ENCODE measurements around the gene MCFD2.

Gene MCFD2

DNA sequence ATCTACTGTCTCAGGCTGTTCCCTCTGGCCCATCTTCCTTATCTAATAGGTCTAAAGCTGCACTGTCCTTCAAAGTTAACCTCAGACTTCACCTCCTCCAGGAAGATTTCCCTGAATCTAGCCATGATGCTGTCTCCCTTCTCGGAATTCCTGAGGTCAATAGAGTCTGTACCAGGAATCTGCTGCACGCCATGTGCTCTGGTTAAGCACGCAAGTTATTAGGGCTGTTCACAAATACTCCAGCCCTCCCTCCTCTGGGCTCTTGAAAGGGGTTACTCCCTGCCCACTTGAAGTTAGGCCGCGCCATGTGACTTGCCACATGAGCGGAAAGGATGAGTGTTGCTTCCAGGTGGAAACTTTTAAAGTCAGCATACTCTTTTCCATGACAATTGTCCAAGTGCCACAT lies 43.6 kb downstream of the MCFD2 start:
- no peak for DNase-seq

DNA sequence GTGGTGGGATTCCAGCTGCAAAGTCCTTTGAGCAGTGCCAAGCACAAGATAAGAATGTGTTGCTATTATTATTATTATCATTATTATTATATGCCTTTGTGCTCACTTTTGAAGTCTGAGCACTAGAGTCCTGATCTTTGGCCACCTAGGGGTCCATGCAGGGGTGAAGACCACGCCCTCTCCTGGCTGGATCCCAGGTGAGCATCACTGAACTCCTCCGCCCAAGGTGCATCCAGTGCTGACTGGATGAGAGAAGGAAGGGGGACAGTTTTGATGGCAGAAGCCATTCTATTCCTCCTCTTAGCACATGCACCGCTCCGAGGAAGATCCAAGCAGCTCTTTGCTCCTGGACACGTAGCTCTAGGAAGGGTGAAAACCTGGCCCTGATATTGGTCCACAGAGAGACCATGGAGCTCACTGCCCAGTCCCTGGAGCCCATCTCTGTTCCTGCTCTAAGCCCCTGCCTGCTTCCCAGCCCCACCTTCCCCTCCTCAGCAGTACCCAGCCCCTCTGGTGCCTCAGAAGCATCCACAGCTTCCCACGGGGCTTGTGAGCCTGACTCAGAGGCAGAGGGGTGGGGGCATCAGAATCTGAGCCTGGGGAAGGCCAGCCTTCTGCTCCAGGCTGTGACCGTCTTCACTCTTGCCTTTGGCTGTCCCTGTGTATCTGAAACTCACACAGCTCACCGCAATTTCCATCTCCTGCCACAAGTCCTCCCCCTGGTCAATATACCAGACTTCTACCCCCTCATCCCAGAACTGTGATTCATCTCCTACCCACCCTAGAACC lies 45.4 kb downstream of the MCFD2 start:
- no peak for DNase-seq

DNA sequence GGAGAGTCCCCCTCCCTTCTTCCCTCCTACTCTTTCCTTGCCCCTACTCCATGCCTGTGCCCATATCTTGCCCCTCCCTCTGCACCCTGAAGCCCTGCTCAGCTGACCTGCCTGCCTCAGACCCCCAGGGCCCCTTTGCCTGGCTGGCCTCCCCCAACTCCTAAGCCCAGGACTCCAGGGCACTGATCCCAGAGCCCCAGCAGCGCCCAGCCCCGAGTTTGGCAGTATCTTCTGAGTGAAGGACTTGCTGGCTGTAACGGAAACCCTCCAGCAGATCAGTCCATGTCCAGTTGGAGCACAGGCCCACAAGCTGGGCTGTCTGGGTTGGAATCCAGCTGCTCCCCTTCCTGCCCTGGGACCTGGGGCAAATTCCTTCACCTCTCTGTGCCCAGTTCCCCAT lies 46.0 kb downstream of the MCFD2 start:
- no peak for DNase-seq

DNA sequence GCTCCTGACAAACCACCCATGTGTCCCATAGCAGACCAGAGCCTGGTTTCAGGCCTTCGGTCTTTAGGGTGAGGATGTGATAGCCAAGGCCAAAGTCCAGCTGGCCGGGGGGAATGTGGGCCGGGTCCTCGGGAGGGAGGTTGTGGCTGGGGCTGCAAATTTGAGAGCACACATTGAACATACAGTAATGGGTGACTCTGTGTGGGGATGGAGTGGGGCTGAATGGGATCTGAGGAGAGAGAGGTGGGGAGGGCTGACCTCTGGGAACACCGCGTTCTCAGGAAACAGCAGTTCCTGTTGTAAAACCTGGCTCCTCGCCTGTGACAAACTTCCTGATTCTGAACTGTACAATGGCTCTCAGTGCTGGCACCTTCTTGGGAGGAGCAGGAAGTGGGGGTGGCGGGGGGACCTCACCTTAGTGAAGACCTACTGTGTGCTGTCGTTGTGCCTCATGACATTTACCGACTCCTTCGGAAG lies 48.8 kb downstream of the MCFD2 start:
- no peak for DNase-seq

DNA sequence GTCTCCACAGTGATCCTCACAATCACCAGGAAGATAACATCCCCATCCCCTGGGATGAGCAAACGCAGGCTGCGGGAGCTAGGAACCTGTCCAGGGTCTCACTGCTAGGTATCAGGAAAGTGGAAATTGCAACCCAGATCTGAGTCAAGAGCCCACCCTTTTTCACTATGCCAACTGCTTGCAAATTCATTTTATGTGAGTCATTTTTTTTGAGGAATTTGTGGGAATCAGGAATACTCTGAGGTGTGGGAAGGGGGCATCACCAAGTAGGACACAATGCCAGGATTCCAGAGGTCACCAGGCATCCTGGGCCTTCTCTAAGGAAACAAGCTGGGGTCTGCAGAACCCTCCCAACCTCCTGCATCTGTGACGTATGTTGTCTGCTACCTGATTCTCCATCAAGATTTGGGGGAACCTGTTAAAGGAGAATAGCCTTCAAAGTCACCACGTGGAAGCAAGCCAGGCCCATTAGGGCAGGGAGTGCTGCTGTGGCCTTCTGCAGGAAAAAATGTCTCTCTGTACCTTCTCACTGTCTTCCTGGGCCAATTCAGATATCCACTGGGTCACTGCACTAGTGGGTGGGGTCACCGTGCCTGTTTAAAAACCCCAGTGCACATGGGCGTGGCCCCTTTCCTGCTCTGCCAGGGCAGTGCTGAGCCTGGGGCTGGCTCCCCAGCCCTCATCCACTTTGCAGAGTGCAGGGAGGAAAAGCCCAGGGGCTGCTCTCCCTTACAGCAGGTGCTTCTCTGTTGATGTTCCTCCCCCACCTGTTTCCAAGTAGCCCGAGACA lies 50.2 kb downstream of the MCFD2 start:
- DNase-seq = no peak

DNA sequence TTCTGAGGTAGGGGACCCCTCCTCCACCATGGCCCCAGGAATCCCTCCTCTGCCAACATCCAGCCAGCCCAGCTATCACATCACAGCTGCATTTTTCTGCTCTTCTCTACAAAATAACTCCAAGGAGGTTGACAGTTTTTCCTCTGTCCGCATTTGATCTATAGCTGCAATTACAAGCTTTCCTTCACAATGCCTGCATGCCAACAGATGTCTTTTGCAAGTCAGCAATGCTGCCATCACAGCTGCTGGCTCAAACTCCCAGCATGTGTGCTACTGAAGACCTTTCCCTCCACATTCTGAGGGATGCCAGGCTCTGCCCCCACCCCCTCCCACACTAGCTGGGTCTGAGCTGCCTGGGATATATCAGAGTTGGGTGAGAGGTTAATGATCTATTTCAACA lies 51.7 kb downstream of the MCFD2 start:
- no peak for DNase-seq

DNA sequence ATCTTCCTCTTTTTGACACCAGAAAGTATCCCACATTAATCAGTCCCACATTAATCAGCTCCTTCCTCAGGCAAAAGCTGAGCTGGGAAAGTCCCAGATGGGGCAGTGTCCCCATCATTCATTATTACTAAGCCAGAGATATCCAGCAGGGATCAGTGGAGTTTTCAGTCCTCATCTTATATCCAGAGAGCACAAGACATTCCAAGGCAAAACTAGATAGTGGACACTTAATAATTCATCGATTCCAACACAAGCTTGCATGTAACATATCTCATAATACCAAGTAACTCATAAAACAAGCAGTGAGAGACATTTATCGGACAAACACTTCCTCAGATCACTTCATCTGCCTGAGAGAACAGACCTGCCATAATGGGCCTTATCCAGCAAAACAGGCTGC lies 53.1 kb downstream of the MCFD2 start:
- no peak for DNase-seq

DNA sequence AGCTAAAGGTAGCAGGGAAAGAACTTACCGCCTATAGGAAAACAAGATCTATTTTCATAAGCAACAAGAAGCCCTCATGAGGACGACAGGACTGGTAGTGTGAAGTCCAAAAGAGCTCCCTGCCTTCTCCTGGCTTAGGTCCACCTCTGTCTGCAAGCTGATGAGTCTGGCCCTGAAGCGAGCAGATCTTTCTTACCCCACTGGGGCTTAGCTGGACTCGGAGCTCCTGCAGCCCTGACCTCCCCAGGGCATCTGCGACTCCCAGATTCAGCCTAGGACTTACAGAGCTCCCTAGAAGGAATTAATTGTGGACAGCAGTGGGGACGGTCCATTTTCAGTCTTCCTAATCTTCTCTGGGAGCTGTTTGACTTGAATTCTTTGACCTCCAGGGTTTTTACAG lies 53.7 kb downstream of the MCFD2 start:
- no peak for DNase-seq

DNA sequence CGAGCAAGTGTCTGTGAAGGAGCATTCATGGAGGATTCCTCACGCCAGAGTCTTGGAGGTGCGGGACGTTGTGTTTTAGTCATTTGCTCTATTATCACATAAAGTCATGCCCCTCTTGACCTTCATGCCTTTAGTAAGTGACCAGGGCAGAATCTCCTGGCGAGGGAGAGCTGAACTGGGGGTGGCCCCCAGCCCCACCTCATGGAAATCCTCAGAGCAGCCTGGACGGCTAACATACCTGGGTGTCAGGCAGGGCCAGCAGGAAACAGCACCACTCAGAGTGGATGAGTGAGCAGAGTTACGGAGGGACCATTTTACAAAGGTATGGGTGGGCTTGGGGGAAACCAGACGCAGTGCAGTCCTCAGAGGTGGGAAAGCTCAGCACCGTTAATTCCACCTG lies 56.1 kb downstream of the MCFD2 start:
- no peak for DNase-seq

DNA sequence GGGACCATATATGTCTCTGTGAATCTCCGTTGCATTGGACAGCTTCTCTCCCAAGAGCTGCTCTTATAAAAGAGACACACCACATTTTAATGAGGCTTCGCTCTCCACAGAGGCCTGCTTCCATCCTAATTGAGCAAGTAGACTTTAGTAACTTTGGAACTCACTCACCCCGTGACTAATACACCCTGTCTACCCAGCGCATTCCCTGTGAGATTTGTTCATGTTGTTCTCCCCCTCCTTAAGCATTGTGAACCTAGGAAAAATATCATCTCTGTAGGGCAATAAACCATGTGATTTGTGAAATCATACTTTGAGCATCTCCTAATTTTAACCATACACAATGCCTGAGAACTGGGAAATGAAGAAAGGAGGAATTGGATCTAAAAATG lies 56.9 kb downstream of the MCFD2 start:
- no peak for DNase-seq

DNA sequence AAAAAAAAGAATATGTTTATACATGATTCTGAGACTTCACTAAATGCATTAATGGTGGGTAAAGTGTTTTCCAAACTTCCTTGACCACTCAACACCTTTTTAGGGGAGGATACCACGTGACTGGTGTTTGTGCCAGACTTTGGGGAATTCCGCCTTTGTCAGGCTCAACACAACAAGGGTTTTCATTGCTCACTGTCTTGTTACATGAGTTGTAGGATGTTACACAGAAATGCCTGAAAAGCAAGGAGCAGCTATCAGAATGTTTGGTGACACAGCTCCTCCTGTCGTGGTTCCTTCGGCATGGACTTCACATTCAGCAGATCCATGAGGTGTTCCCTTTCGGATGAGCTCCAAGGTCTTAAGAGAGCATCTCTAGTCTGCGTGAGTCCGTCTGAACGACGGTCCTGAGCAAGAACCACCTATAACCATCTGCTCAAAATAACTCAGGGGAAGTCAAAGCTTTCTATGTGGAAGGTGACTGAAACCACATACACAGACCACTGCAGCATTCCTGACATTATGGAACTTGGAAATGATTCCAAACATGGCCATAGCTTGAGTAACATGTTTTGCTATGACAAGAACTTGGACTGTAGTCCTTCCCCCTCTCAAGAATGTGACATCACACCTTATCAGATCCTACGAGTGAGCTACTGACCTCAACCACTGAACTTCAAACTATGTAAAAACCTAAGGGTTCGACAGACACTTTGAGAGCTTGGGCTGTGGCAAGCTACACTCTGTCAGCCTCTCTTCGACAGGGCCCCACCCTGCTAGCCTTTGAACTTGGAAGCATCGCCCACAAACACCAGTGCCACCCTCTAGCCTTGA lies 57.5 kb downstream of the MCFD2 start:
- no peak for DNase-seq

DNA sequence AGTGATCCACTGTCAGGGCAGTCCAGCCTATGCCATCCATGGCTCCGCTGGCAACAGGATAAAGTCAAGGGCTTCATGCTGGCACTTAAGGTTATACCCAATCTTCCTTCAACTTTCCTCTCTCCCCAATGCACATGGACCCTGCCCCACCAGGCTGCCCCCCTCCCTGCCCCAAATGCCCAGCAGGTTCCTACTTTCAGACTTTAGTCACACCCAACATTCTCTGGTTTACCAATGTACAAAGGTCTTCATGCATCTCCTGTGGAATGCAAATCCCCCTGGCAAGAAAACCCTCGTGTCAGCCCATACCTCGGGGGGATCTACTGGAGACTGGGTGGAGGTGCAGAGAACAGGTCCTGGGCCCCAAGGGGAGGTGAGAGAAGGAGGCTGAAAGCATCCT lies 59.3 kb downstream of the MCFD2 start:
- no peak for DNase-seq

DNA sequence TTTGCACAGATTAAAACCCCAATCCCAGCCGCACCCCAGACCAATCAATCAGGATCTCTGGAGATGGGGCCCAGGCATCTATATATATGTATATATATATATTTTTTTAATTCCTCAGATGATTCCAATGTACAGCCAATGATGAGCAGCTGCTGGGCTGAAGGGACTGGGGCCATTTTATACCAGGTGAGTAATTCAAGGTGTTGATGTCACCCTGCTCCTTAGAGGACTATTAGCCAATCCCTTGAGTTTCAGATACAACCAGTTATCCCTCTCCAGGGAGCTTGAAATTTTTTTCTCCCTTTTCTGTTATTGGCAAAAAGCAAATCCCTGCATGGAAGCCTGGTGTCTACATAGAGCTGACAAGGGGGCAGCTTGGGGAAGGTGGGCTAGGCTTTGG lies 59.8 kb downstream of the MCFD2 start:
- no peak for DNase-seq

DNA sequence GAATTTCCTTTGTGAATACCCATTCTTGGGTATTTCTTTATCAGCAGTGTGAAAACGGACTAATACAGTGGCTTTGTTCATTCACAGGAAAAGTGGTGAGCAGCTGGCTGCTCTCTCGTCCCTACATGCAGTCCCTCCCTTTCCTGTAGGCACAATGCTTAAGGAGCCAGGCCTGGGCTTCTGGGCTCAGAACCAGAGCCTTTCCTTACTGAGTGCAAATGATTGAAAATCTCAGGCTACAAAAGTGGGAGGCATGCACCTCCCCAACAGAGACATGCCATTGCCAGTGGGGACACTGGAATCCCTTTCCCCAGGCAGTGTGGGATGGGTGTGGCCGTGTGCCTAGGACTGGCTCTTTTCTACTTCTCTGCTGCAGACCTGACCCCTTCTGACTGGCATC lies 61.3 kb downstream of the MCFD2 start:
- no peak for DNase-seq

DNA sequence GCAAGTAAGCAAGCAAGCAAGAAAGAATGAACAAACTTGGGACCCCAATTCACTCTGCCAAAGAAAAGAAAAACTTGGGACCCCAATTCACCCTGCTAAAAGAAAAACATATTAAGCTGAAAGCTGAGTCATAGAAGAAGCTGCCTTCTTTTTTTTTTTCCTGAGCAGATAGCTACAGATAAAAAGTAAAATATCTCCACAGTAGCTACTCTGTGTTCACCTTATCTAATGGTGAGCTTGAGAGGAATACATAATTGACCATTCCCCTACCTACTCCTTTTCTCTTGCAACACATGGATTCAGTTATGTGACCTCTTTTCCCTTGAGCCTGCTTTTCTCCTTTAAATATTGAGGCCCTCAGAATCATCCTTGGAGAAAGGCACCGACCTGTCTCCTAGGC lies 63.0 kb downstream of the MCFD2 start:
- DNase-seq = no peak

DNA sequence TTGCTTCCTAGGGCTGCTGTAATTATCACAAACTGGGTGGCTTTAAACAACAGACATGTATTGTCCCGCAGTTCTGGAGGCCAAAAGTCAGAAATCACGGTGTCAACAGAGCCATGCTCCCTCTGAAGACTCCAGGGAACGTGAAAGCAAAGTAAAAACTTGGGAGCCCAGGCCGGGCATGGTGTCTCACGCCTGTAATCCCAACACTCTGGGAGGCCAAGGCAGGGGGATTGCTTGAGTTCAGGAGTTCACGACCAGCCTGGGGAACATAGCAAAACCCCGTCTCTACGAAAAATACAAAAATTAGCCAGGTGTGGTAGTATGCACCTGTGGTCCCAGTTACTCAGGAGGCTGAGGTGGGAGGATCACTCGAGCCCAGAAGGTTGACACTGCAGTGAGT lies 63.5 kb downstream of the MCFD2 start:
- no peak for DNase-seq

Measured in NCI-H2171 (cell line).